Activated naive CD8-positive, alpha-beta T cell treated with anti-CD3 and anti-CD28 coated beads, Interleukin-2, amount 50 U/mL, for 16 hours (primary cell): Measurements from ENCODE around the gene CUEDC1.
"Not testable (repeated sequence)": the region's sequence is repeated elsewhere in the genome, so short reads cannot be mapped to it uniquely, and the experiment has no call there.

Source experiments
- DNase-seq: peaks from one replicate; pipeline ENCODE4 v3.0.0-alpha.2; 2020; ENCODE audit warnings: low read depth, low spot score

Gene CUEDC1

GRCh38 chr17:57985675-57985974 is 30.4 kb upstream of the CUEDC1 start:
- DNase-seq: no peak

- no peak for DNase-seq
Observed at GRCh38 chr17:57984936-57985674, 29.9 kb upstream of the CUEDC1 start.

DNA sequence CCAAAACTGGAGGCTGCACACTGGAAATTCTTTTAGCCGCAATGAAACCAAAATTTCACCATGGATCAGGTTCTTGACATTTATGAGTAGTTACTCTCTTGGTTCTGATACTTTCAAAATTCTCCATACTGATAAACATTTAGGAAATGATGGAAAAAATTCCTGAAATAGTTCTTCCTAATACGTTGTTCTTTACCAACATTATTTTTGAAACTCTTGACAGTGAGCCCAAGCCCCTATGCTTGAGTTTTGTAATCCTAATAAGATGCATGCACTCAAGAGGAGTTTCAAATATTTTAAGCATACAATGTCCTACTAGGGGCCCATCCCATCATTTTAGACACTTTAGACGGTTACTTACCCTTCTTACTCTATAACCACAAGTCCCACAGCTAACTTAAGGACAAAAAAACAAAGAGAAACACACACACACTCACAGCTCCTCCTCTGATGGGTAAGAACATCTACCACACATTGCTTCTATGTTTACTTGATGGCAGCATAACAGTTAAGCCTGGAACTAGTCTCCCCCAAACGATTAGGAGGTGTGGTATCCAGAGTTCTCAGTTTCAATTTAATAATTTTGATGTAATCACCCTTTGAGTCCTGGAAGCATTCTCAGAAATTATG is 29.2 kb upstream of the CUEDC1 start:
- no peak for DNase-seq

GRCh38 chr17:57983446-57983845 is 28.2 kb upstream of the CUEDC1 start:
- DNase-seq: no peak

DNA sequence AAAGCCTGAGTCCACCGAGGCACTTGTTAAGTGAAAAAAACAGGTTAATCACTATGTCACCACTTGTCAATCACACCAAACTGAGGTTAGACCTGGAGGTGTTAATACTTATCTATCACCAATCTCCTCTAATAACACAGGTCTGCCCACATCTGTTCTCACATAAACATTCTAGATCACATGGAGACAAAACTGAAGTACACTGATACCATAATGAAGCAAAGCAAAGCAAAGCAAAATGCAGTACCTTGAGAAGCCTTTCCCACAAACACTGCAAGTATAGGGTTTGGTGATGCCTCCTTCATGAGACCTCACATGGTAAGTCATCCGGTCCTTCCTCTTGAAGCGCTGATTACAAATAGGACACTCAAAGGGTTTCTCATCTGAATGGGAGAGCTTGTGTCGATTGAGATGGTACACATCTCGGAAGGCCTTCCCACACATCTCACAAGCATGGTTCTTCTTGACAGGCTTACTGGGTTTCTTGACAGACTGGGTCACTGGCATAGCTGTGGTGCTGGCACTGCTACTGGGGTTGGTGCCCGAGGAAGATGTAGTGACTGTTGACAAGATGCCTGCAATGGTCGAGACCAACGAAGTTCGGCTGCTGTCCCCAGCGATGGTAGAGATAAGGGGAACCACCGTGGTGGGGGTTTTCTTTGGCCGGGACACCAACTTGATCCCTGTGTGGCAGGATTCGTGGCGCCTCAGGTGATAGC is 27.4 kb upstream of the CUEDC1 start:
- DNase-seq: no peak

DNA sequence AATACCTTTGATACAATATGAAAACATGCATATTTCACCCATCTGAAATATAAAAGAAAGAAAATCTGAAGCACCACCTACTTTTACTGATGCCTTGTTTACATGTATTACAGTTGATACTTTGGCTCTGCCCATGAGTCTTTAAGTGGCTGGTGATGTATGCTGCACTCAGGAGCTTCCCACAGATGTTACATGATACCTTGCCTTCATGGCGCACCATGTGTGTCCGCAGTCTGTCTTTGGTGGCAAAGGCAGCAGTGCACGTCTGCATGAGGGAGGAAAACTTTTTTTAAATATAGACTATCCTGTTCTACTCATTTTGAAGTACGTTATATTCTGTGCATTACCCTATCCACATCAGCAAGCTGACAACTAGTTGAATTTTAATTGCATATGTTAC is 25.3 kb upstream of the CUEDC1 start:
- DNase-seq: no peak

- no peak for DNase-seq
Observed at GRCh38 chr17:57979076-57979475, 23.9 kb upstream of the CUEDC1 start.

DNA sequence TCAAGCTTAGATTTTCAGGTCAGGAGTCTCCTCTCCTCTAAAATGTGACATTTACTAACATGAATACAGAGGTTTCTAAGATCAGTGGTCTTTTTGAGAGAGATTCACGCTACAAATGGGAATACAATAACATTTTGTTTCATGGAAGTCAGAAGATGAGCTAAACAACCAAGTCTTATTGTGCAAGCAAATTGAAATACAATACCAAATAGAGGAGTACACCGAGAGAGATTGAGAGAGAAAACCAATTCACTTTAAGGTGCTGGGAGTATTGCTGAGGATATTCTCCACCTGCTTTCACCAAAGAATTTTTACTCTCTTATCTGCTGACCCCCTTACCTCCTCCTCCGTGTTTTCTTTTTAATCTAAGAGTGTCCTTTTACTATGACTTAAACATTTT is 21.4 kb upstream of the CUEDC1 start:
- no peak for DNase-seq

DNA sequence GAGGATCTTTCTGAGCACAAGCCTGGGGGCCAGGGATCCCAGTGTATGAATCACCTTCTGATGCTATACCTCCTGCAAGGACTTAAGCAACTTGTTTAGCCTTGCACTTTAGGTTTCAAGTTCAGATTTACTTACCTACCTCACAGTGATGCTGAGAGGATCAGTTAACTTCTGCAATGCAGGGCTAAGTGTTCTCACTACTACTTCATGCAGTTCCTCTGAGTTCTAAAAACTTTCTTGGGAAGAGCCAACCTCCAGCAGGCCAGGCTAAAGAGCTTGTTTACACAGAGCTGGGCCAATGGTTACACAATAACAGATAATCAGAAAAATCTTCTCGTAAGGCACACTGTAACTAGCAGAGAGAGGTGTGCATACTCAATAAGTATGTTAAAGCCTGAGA is 19.8 kb upstream of the CUEDC1 start:
- DNase-seq: no peak

GRCh38 chr17:57974053-57974824 is 19.0 kb upstream of the CUEDC1 start:
- DNase-seq: not testable (repeated sequence)

- no peak for DNase-seq
Observed at GRCh38 chr17:57972151-57972550, 16.9 kb upstream of the CUEDC1 start.

- no peak for DNase-seq
Observed at GRCh38 chr17:57971572-57971971, 16.4 kb upstream of the CUEDC1 start.

GRCh38 chr17:57970710-57971109 is 15.5 kb upstream of the CUEDC1 start:
- DNase-seq: no peak

DNA sequence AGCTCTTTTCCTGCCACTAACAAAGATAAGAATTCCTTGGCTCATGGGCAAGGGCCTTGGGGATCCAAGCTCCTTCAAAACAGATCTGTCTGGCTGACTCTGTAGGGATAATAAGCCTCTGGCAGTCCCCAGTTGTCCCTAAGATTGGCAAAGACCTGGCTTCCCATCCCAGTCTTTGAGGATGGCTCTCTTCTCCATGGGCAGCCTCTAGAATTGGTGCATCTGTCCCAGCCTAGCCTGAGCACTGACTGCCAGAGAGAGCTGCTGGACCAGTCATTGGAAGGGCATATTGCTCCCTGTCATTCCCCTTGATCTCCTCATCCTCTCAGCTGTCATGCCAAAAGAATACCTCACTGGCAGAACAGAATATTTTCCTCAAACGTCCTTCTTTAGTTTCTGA is 13.2 kb upstream of the CUEDC1 start:
- no peak for DNase-seq

DNA sequence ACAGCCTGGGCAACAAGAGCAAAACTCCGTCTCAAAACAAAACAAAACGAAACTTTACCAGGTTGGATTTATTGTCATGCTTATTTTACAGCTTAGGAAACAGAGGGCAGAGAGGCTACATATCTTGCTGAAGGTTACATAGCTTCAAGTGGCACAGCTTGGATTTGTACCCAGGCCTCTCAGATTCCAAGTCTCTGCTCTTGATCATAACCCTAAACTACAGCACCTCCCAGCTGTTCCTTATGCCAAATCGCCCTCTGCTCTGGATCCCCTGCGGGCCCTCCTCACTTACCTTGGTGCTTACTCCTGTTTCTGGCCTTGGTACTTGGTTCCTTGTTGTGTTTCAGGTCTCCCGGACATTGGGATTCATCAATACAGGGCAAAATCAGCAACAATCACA is 11.7 kb upstream of the CUEDC1 start:
- DNase-seq: no peak

DNA sequence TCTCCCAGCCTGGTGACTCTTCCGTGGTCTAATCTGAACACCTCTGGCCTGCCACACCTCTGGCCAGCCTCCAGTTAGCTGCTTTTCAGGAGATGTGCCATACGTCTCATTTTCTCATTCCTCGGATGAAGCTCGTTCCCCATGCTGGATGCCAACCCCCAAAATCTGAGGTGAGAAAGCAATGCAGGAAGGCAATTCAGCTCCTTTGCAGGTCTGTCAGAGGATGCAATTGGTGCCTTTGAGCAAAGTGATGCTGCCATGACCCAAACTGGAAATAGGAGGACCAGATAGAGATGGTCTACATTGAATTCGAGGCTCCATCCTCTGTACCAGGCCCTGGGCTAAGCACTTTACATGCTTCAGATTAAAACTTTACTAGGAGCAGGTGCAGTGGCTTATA is 11.0 kb upstream of the CUEDC1 start:
- no peak for DNase-seq

GRCh38 chr17:57965521-57966160 is 10.4 kb upstream of the CUEDC1 start:
- DNase-seq: no peak

DNA sequence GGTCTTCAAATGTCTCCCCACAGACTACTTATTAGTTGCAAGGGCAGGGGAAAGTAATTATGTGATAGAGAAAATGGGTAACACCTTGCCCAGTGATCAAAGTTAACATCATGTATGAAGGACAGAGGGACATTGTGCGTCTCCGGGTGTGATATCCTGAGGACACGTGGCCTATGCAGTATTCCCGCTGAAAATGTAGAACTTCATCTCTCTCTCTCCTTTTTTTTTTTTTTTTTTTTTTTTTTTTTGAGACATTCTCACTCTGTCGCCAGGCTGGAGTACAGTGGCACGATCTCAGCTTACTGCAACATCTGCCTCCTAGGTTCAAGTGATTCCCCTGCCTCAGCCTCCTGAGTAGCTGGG is 7.9 kb upstream of the CUEDC1 start:
- no peak for DNase-seq

- no peak for DNase-seq
Observed at GRCh38 chr17:57962279-57963148, 7.3 kb upstream of the CUEDC1 start.

GRCh38 chr17:57959929-57960328 is 4.7 kb upstream of the CUEDC1 start:
- DNase-seq: no peak

DNA sequence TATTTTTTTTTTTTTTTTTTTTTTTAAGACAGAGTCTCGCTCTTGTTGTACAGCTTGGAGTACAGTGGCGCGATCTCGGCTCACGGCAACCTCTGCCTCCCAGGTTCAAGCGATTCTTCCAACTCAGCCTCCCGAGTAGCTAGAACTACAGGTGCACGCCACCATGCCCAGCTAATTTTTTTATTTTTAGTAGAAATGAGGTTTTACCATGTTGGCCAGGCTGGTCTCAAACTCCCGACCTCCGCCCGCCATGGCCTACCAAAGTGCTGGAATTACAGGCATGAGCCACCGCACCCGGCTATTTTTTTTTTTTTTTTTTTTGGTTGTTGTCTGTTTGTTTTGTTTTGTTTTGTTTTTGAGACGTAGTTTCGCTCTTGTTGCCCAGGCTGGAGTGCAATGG is 3.2 kb upstream of the CUEDC1 start:
- DNase-seq: not testable (repeated sequence)
